CD14-positive monocyte (primary cell): ENCODE data around the gene CCNO. TPM values are rescaled to one million over a fixed set of nuclear protein-coding genes. Genes with fewer than 3 reads are reported as not detected.

Source experiments
- DNase-seq, 3 donors: peaks; one replicate each; pipeline ENCODE4 v3.0.0-alpha.2; 2011 to 2022
- H2AFZ ChIP-seq: 2 replicates; pipeline ENCODE4 v1.6.0; 2012; ENCODE audit warnings: mild to moderate bottlenecking, low read depth, low read length, inconsistent platforms; ENCODE audit not compliant: insufficient read depth, poor library complexity, severe bottlenecking
- H3K27ac ChIP-seq, 2 donors: 1 replicate in 1 of 2; 2 replicates in 1 of 2; pipeline ENCODE4 v1.5.1; 2012 to 2013; ENCODE audit warnings: low read length in 2 of 2, control low read depth in 1 of 2, inconsistent platforms in 1 of 2, low read depth in 1 of 2, mild to moderate bottlenecking in 1 of 2
- H3K27me3 ChIP-seq, 2 donors: one replicate each; pipeline versions ENCODE4 v1.6.0 to v1.6.1; 2011 to 2013; ENCODE audit warnings: low read length in 2 of 2; ENCODE audit not compliant: control insufficient read depth in 2 of 2, insufficient read depth in 2 of 2
- H3K36me3 ChIP-seq, 2 donors: replicated peaks in 1 of 2; 1 replicate in 1 of 2; 2 replicates in 1 of 2; pipeline versions ENCODE4 v1.5.1 to v1.6.1; 2012 to 2013; ENCODE audit warnings: low read length in 2 of 2, control low read depth in 1 of 2, inconsistent platforms in 1 of 2, mild to moderate bottlenecking in 1 of 2; ENCODE audit not compliant: insufficient read depth in 2 of 2, control insufficient read depth in 1 of 2
- H3K4me1 ChIP-seq, 2 donors: 1 replicate in 1 of 2; 2 replicates in 1 of 2; pipeline versions ENCODE4 v1.5.1 to v1.6.1; 2012 to 2013; ENCODE audit warnings: low read length in 2 of 2, control low read depth in 1 of 2, inconsistent platforms in 1 of 2, mild to moderate bottlenecking in 1 of 2, moderate library complexity in 1 of 2; ENCODE audit not compliant: insufficient read depth in 2 of 2, control insufficient read depth in 1 of 2
- H3K4me2 ChIP-seq: replicated peaks from 2 replicates; pipeline ENCODE3; 2012; ENCODE audit warnings: low read length, moderate library complexity, mild to moderate bottlenecking; ENCODE audit not compliant: poor library complexity, severe bottlenecking; ENCODE audit errors: extremely low read depth
- H3K4me3 ChIP-seq, 3 experiments: fragments of 200-600 bp in 1 of 3; sonication (generic) in 1 of 3; replicated peaks in 1 of 3; 1 replicate in 2 of 3; 2 replicates in 1 of 3; pipeline ENCODE4 v1.5.1; 2011 to 2013; ENCODE audit warnings: low read length in 3 of 3, mild to moderate bottlenecking in 3 of 3, control low read depth in 2 of 3, low read depth in 2 of 3, inconsistent platforms in 1 of 3, moderate library complexity in 1 of 3
- H3K79me2 ChIP-seq: 2 replicates; pipeline ENCODE4 v1.6.0; 2012; ENCODE audit warnings: mild to moderate bottlenecking, control low read depth, inconsistent platforms, low read length, moderate library complexity; ENCODE audit not compliant: insufficient read depth
- H3K9ac ChIP-seq: 2 replicates; pipeline ENCODE4 v1.6.0; 2017; ENCODE audit warnings: low read length, mild to moderate bottlenecking; ENCODE audit not compliant: insufficient read depth, poor library complexity, severe bottlenecking
- H3K9me3 ChIP-seq, 2 donors: replicated peaks in 1 of 2; 1 replicate in 1 of 2; 2 replicates in 1 of 2; pipeline versions ENCODE4 v1.5.1 to v1.6.1; 2012 to 2013; ENCODE audit warnings: low read length in 2 of 2, control low read depth in 1 of 2; ENCODE audit not compliant: control insufficient read depth in 1 of 2, insufficient read depth in 1 of 2
- H4K20me1 ChIP-seq: 2 replicates; pipeline ENCODE4 v1.6.0; 2012; ENCODE audit warnings: mild to moderate bottlenecking, low read length, control low read depth, moderate library complexity; ENCODE audit not compliant: insufficient read depth
- H3K27ac Mint-ChIP-seq, 7 donors: one replicate each; pipeline ENCODE4 v1.8.0; 2020; ENCODE audit warnings: mild to moderate bottlenecking in 7 of 7, mixed read lengths in 7 of 7, moderate library complexity in 6 of 7, inconsistent platforms in 2 of 7
- H3K27me3 Mint-ChIP-seq, 3 donors: one replicate each; pipeline ENCODE4 v1.8.0; 2021 to 2022; ENCODE audit warnings: low read depth in 3 of 3, mild to moderate bottlenecking in 3 of 3, mixed read lengths in 3 of 3, moderate library complexity in 3 of 3, inconsistent platforms in 1 of 3
- H3K36me3 Mint-ChIP-seq, 2 donors: one replicate each; pipeline ENCODE4 v1.8.0; 2020; ENCODE audit warnings: mixed read lengths in 2 of 2, inconsistent platforms in 1 of 2, mild to moderate bottlenecking in 1 of 2
- H3K4me1 Mint-ChIP-seq: one replicate; pipeline ENCODE4 v1.8.0; 2020; ENCODE audit warnings: mild to moderate bottlenecking, mixed read lengths
- H3K4me3 Mint-ChIP-seq, 2 donors: one replicate each; pipeline ENCODE4 v1.8.0; 2020; ENCODE audit warnings: mild to moderate bottlenecking in 2 of 2, mixed read lengths in 2 of 2, moderate library complexity in 1 of 2
- H3K9me3 Mint-ChIP-seq, 7 donors: one replicate each; pipeline ENCODE4 v1.8.0; 2020 to 2022; ENCODE audit warnings: mixed read lengths in 7 of 7, mild to moderate bottlenecking in 6 of 7, moderate library complexity in 6 of 7, inconsistent platforms in 2 of 7
- WGBS: methylation state at CpG from one replicate; pipeline ENCODE4 v1.1.5; 2013; ENCODE audit warnings: missing lambda C conversion rate; ENCODE audit not compliant: insufficient coverage; 5-methylcytosine and 5-hydroxymethylcytosine counted together
- intact Hi-C, 2 donors: fragments of 100-400 bp; cut with micrococcal nuclease; formaldehyde crosslinking; loops; one replicate each; pipeline versions ENCODE4 v1.15.0 to v1.15.1; 2023
- polyA plus RNA-seq, 3 donors: library from polyadenylated mRNA; depleted of rRNA in 1 of 3; unstranded in 2 of 3; stranded (reverse) in 1 of 3; fragments of 300-500 nt in 2 of 3; fragments of >200 nt in 1 of 3; fragmentation: Illumina TruSeq in 2 of 3; gene quantifications; 1 replicate in 2 of 3; 2 replicates in 1 of 3; pipeline ENCODE4 v1.2.3, GENCODE V29; 2012 to 2021
- TF ChIP-seq, protein P1 (sequence below): fragments of 200-600 bp; IDR thresholded peaks from one replicate; pipeline ENCODE4 v1.8.0; 2022; ENCODE audit warnings: antibody characterized with exemption, mild to moderate bottlenecking

The CCNO gene
- polyA plus RNA-seq, 3 donors, result 0.05 TPM; not detected in 2

DNA sequence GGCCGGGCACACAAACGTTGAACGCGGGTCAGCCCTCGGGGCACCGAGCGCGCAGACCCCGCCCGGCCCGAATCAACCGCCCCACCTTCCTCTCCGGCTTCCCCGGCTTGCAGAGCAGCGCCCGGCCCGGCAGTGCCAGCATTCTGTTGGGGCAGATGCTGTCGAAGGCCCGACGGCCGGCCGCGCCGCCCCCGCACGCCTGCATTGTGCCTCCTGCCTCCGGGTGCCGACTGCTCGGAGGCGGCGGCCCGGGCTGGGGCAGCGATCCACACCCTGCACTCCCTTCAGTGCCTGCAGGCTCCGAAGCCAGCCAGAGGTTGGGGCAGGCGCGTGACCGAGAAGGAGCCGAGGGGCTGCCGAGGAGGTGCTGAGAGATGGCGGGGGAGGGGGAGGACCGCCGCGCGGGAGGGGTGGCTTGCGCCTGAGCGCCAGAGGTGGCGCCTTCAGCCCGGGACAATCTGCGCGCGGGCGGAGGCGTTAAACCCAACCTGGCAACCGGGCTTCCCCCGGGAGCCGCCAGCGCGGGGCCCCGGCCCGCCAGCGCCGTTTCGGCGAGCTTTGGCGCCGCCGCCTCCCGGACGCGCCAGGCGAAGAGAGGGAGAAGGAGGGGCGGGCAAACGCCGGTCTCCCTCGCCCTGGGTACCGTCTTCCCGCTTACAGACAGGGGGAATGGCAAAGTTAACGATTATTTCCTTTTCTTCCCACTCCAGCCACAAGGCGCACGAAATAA, 6.3 kb downstream of the CCNO start, which contains the start of gene MCIDAS:
MCIDAS (minus strand) TSS at position 382 of the 730 bp plus-strand sequence; CDS start at position 205, 177 bp downstream.
- H3K36me3 Mint-ChIP-seq, result peaks cover 3 to 5% of the 10 kb centered on the region in 2 donors
- Histone ChIP-seq H3K79me2 (no peaks in the 10 kb centered on the region), H4K20me1 (no peaks in the 10 kb centered on the region), H3K27me3 (peaks cover 95 to 98% of the 10 kb centered on the region in 2 donors), H3K4me1 (peaks cover 21 to 42% of the 10 kb centered on the region in 2 donors), H3K36me3 (no peaks in the 10 kb centered on the region), H2AFZ (peak within 1 kb of the TSS; percentile 41), H3K9ac (no peak within 1 kb of the TSS), H3K4me2 (peak within 1 kb of the TSS; percentile 70), H3K9me3 (peaks cover 0 to 69% of the 10 kb centered on the region in 2 donors), H3K27ac (no peak within 1 kb of the TSS), H3K4me3 (peak within 1 kb of the TSS in 2 of 3 experiments; percentile 3 to 59)
- H3K27ac Mint-ChIP-seq, result no peak within 1 kb of the TSS
- WGBS, result 1% methylated on average over 59 of the region's 80 CpGs
- peaks cover 43% of the 10 kb centered on the region for H3K4me1 Mint-ChIP-seq
- no peak for DNase-seq
- peaks cover 0 to 34% (median 13%) of the 10 kb centered on the region in 7 donors for H3K9me3 Mint-ChIP-seq
- H3K27me3 Mint-ChIP-seq, result peaks cover 95 to 100% (median 97%) of the 10 kb centered on the region in 3 donors
- TF ChIP-seq, protein P1, sequence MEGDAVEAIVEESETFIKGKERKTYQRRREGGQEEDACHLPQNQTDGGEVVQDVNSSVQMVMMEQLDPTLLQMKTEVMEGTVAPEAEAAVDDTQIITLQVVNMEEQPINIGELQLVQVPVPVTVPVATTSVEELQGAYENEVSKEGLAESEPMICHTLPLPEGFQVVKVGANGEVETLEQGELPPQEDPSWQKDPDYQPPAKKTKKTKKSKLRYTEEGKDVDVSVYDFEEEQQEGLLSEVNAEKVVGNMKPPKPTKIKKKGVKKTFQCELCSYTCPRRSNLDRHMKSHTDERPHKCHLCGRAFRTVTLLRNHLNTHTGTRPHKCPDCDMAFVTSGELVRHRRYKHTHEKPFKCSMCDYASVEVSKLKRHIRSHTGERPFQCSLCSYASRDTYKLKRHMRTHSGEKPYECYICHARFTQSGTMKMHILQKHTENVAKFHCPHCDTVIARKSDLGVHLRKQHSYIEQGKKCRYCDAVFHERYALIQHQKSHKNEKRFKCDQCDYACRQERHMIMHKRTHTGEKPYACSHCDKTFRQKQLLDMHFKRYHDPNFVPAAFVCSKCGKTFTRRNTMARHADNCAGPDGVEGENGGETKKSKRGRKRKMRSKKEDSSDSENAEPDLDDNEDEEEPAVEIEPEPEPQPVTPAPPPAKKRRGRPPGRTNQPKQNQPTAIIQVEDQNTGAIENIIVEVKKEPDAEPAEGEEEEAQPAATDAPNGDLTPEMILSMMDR, result no peak
- intact Hi-C loops, result no loop called here
- peak within 1 kb of the TSS; percentile 27 to 86 for H3K4me3 Mint-ChIP-seq

DNA sequence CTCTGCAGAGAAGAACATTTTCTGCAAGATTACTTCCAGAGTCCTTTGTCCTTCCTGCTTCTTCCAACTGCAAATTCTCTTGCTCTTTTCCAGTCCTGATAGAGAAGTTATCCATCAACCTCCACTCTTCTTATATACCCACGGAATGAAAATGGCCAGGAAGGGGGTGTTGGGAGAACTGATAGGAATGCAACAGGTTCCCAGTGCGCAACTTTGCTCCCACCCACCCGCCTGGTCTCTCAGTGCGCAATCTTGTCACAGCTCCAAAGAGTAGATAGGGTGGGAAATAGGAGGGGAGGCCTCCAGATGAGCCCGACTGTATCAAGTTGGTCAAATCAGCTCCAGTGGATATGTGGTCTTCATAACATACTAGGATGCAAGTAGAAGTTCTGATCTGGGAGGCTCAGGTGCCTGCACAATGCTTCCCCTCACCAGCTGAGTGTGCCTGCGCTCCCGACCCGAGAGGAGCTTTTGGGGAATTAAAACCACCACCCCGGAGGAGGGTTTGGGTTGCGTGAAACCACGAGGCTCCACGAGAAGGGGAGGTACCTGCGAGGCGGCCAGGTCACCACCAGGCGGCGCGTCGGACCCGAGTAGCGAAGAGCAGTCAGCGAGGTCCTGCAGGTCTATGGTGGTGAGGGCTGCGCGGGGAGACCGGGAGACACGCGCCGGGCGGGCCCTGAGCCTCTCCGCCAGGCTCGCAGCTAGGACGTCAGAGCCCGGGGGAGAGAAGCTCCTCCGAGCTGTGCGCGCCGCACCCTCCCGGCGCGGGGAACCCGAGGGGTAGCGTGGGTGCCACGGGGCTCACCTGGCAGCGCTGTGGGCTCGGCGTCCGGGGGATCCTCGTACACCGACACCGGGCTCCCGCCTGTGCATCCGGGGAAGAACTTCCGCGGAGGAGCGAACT, 7.1 kb downstream of the CCNO start:
- H3K4me1 Mint-ChIP-seq, result peaks cover 37% of the 10 kb centered on the region
- Histone ChIP-seq H3K9me3 (peaks cover 0 to 67% of the 10 kb centered on the region in 2 donors), H3K79me2 (no peaks in the 10 kb centered on the region), H4K20me1 (no peaks in the 10 kb centered on the region), H3K4me3 (peak overlapping the region in 1 of 3 experiments; percentile 59), H3K27ac (no peak overlapping the region), H2AFZ (peak overlapping the region; percentile 41), H3K4me2 (peak overlapping the region; percentile 70), H3K36me3 (no peaks in the 10 kb centered on the region), H3K27me3 (peaks cover 95 to 98% of the 10 kb centered on the region in 2 donors), H3K9ac (no peak overlapping the region), H3K4me1 (peaks cover 16 to 37% of the 10 kb centered on the region in 2 donors)
- H3K9me3 Mint-ChIP-seq, result peaks cover 0 to 30% (median 12%) of the 10 kb centered on the region in 7 donors
- peaks cover 94 to 100% (median 96%) of the 10 kb centered on the region in 3 donors for H3K27me3 Mint-ChIP-seq
- WGBS, result 3% methylated on average over 42 of the region's 54 CpGs
- no peak for DNase-seq
- H3K36me3 Mint-ChIP-seq, result peaks cover 3 to 6% of the 10 kb centered on the region in 2 donors
- TF ChIP-seq, protein P1, result peak; percentile 10
- peak overlapping the region; percentile 20 to 86 for H3K4me3 Mint-ChIP-seq
- no peak overlapping the region for H3K27ac Mint-ChIP-seq
- intact Hi-C loops, result no loop called here
